Activated T-cell treated with anti-CD3 and anti-CD28 coated beads for 4 hours (primary cell): ENCODE results near the gene CFTR.
"Not testable (repeated sequence)": the region's sequence is repeated elsewhere in the genome, so short reads cannot be mapped to it uniquely, and the experiment has no call there.

Experiments used
- DNase-seq: peaks from one replicate; pipeline ENCODE4 v3.0.0-alpha.2; 2020

The CFTR gene

GRCh38 chr7:117479225-117480054 is at the start of gene CFTR:
TSS of gene CFTR (plus strand) at chr7:117480025. CDS start at chr7:117480095, 70 bp downstream.
- DNase-seq = no peak

- DNase-seq = no peak
Measured at GRCh38 chr7:117435475-117436043, 44.3 kb upstream of the CFTR start.

- no peak for DNase-seq
Measured at GRCh38 chr7:117444646-117445045, 35.2 kb upstream of the CFTR start.

GRCh38 chr7:117445206-117445605 is 34.6 kb upstream of the CFTR start:
- DNase-seq = no peak

- DNase-seq = no peak
Measured at GRCh38 chr7:117446220-117446815, 33.5 kb upstream of the CFTR start.

- no peak for DNase-seq
Measured at GRCh38 chr7:117448655-117449054, 31.2 kb upstream of the CFTR start.

GRCh38 chr7:117458977-117459583 is 20.7 kb upstream of the CFTR start:
- DNase-seq = no peak

- no peak for DNase-seq
Measured at GRCh38 chr7:117459735-117460134, 20.1 kb upstream of the CFTR start.

- not testable (repeated sequence) for DNase-seq
Measured at GRCh38 chr7:117460815-117461214, 19.0 kb upstream of the CFTR start.

- DNase-seq = no peak
Measured at GRCh38 chr7:117468174-117468573, 11.7 kb upstream of the CFTR start.

GRCh38 chr7:117470777-117471176 is 9.0 kb upstream of the CFTR start:
- no peak for DNase-seq

GRCh38 chr7:117472335-117472734 is 7.5 kb upstream of the CFTR start:
- DNase-seq = no peak

GRCh38 chr7:117476557-117477215 is 3.1 kb upstream of the CFTR start:
- no peak for DNase-seq

GRCh38 chr7:117478836-117479224 is 995 bp upstream of the CFTR start:
- DNase-seq = no peak

- no peak for DNase-seq
Measured at GRCh38 chr7:117480055-117480362, 184 bp downstream of the CFTR start.

GRCh38 chr7:117480978-117481377 is 1.2 kb downstream of the CFTR start:
- DNase-seq = no peak

GRCh38 chr7:117485118-117485620 is 5.3 kb downstream of the CFTR start:
- DNase-seq = no peak

- DNase-seq = no peak
Measured at GRCh38 chr7:117489016-117489415, 9.2 kb downstream of the CFTR start.

- no peak for DNase-seq
Measured at GRCh38 chr7:117489430-117489829, 9.6 kb downstream of the CFTR start.

- DNase-seq = no peak
Measured at GRCh38 chr7:117489911-117490310, 10.1 kb downstream of the CFTR start.

- DNase-seq = no peak
Measured at GRCh38 chr7:117492649-117493048, 12.8 kb downstream of the CFTR start.

- DNase-seq = no peak
Measured at GRCh38 chr7:117493460-117493859, 13.6 kb downstream of the CFTR start.

- DNase-seq = no peak
Measured at GRCh38 chr7:117495308-117495707, 15.5 kb downstream of the CFTR start.
